NCI-H1694 treated with DMSO at 0.1 percent for 48 hours (cell line): ENCODE measurements around the gene BFSP1.

Experiments used
- DNase-seq: peaks from one replicate; lab custom pipeline; 2025; lab: John Stamatoyannopoulos, UW

Gene BFSP1

DNA sequence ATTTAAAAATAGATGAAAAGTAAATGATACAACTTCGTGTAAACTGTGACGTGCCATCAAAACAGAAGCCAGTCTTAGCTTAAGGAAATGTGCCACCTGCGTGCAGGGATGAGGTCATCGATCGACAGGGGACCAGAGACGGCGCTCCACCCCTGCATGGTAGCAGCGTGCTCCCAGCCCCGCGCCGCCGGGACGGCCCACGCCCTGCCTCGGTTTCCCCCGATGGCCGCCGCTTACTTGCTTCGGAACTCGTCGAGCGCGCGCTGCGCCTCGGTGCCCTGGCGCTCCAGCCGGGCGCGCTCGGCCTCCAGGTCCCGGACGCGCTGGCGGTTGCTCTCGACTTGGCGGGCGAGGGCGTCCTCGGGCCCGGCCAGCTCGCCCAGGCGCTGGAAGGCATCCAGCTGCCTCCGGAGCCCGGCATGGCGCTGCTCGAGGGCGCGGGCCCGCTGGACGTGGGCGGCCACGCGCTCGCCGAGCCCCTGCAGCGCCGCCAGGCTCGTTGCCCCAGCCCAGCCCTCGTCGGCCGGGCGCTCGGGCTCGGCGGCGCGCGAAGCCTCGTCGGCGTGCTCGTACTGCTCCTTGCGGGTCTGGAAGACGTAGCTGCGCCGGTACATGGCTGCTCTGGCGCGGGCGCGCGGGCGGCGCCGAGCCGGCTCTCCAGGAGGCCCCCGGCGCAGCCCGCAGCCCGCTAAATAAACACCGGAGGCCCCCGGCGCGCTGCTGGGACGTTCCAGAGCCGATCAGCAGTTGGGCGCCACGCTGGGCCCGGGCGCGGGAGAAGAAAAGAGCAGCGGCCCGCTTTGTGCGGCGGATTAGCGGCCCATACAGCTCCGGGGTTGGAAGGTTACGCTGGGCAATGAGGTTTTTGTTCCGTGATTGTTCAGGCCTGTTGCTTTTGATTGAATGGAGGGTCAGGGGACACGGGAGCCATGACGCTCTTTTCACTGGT, at the start of gene BFSP1:
Gene BFSP1, minus strand, starts transcription at position 664 of the 949 bp plus-strand sequence. Its CDS starts 50 bp downstream, at position 614.
- DNase-seq = no peak

DNA sequence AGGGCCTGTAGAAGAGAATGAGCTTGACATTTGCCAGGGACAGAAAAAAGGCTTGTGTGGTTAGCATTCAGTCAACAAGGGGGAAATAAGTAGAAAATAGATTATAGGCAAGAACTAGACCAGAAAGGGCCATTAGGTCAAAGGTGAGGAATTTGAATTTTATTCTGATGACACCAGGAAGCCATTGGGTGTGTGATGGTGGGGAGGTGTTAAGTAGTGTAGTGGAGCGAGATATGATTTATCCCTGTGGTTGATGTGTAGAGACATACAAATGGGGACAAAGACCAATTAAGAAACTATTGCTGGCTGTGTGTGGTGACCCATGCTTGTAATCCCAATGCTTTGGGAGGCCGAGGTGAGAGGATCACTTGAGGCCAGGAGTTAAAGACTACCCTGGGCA, 49.7 kb upstream of the BFSP1 start:
- no peak for DNase-seq

DNA sequence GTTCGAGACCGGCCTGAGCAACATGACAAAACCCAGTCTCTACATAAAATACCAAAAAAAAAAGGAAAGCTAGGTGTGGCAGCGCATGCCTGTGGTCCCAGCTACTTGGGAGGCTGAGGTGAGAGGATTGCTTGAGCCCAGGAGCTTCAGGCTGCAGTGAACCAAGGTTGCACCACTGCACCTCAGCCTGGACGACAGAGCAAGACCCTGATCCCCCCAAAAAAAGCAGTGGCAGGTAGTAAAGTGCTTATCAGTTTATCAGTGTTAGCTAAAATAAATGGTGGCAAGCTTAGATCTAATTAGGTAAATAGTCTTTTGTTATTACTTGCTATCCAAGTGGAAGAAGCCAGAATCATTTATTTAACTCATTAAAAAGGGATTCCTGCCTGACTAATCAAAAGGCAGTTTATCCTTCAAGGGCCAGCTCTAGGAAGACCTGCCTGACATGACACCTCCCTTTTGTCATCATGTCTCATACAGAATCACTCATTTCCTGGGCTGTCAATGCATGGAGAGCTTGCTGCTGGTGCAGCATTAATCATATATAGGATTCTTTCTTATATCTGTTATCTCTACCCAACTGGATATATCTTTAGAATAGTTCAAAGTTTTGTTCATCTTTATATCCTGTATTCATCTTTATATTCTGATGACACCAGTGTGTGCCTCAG, 48.3 kb upstream of the BFSP1 start:
- no peak for DNase-seq

DNA sequence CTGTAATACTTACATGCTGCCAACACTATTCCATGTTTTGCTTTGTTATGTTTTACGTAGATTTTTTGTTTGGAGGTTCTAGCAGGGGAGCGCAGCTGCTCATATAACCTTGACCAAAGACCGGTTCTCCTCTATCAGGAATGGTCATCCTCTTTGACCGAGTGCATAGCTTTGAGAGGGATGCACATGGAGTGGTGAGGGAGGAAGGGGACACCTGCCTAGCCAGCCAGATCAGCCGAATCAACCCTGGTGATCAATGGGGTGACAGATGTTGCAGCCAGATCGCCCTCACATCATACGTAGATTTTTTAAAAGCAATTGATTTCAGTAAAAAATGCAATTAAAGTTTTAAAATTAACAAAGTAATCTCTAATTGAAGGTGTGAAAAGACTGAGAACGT, 45.0 kb upstream of the BFSP1 start:
- no peak for DNase-seq

DNA sequence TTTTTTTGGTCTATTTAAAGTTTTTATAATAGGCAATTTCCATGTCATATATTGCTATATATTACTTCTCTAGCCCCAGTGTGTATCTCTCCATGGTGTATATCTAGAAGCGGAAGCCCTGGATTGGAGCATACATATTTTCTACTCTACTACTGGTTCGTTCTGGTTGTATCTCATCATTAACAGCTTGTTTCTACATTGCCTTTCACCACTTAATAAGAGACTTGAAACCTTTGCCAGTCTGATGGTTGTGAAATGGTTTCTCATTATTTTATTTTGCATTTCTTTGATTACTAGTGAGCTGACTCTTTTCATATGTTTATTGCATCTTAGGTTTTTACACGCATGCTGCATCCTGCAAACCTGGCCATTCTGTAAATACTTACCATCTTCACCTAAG, 42.3 kb upstream of the BFSP1 start:
- DNase-seq = no peak

DNA sequence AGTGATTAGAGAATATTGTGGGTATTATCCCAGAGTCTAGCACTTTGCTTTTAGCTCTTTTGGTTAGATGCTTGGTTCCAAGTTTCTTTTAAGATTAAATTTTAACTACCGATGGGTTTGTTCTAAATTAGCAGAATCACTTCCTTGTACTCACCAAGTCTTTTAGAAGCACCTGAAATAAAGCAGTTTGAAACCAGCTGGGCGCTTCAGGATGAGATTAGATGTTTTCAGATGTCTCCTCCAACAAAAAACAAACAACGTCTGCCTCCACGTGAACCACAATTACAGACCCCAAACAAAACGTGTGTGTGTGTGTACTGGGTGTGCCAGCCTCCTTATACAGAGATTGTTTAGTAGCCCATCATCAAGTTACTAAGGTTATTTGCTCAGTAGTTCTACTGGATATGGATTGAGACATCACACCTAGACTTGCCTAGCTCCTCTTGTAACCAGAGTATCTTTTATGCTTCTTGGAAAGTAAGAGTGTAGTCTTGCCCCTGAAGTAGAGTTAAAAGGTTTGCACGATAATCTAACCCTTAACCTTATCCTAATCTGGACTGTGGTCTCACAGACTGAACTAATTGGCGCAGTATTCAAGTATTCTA, 41.0 kb upstream of the BFSP1 start:
- no peak for DNase-seq

DNA sequence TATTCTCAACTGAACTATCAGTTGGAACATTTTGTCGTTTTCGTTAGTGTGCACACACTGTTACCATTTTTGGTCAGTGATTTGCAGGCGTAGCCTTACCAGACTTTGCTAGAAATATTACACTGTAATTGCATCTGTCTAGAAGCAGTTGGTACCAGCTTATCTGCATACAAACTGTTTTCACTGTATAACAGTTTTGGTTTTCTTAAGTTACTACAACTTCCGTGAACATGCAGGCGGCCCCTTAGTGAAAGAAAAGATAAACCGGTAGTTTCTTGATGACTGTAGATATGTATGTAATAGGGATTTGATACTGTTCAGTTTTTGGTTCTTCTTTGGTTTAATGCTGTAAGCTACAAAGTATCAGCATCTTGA, 40.0 kb upstream of the BFSP1 start:
- no peak for DNase-seq

DNA sequence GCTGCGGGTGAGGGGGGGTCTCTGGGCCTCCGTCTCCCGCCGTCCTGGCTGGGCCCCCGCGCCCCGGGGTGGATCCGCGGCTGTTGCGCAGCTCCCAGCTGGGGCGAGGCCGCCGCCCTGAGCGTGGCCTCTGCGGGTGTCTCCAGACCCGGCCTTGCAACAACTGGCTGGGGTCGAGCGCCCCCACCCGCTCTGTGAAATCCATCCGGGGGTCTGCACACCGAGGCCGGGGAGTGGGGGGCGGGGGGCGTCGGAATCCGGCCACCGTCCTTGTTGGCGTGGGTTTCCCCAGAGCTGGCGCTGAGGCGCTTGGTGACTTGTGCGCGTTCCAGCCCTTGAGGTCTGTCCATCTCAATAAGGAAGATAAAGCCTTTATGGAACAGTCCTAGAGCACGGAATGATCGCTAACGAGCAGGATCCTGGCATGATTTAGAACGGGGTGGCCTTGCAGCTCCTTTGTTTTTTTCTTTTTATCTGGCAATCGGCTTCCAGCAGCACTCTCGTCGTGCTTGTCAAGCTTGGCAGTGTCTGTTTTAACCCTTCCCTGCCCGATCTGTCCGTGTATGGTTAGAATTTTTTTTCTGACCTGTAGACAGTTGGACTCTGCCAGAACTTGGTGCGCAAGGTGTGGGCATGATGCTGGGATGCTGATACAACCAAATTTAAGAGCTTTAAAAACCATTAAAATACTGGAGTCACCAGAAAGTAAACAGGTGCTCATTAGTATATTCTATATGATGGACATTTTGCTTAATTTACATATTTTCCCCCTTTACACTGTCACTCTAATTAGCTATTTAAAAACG, 39.4 kb upstream of the BFSP1 start:
- DNase-seq = peak; percentile 7

DNA sequence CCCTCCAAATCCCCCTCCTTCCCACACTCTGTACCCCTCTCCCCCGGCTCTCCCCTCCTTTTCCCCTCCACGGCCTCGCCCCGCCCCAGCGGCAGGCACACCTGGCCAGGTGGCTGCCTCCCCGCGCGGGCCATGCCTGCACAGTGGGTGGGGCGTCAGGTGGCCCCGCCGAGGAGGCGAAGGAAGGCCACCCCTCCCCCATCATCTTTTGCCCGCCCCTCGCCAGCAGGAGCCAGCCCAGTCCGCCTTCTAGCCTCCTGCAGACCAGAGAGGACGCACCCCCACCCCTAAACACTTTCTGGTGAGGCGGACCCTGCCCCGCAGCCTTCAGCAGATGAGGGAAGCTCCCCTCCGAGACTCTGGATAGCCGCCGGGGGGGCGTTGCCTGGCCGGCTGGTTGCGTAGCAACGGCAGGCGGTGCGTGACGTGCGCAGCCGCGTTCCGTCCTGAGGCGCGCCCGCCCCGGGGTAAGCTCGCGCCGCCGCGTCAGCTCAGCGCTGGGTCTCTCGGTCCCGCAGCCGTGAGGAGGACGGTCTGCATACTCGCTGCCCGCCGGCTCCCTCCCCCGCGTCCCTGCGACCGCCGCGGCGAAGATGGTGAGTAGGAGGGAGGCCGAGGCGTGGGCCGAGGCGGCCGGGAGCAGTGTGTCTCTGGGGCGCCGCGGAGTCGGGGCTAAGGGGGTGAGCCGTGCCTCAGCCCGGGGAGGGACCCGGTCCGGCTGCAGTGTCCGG, 38.6 kb upstream of the BFSP1 start, which contains the start of gene DSTN:
Gene DSTN, plus strand, starts transcription at position 460 of the 731 bp plus-strand sequence. Its CDS starts 134 bp downstream, at position 594.
- DNase-seq = peak; percentile 36

DNA sequence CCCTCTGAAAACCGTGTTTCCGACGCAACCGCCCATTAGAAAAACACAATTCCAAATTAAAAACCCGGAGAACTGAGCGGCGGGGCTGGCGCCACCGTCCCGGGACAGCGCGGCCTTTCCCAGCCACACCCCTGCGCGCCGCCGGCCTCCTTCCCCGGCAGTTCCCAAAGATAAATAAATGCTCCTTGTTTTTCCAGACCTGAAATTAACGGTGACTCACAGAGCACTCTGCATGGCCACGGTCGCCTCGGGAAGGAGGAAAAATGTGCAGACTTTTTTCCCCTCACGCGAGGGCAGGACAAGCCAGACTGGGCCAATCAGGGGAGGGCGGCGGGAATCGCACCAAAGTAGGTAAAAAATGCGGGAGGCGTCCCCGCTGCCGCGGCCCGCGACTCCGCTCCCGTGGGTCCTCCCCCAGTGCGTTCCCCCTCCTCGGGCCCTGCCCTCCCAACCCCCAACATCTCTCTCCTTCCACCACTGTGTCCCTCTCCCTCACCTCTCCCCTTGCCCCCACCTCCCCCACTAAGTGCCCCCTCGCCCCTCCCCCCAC, 37.9 kb upstream of the BFSP1 start:
- DNase-seq = no peak

DNA sequence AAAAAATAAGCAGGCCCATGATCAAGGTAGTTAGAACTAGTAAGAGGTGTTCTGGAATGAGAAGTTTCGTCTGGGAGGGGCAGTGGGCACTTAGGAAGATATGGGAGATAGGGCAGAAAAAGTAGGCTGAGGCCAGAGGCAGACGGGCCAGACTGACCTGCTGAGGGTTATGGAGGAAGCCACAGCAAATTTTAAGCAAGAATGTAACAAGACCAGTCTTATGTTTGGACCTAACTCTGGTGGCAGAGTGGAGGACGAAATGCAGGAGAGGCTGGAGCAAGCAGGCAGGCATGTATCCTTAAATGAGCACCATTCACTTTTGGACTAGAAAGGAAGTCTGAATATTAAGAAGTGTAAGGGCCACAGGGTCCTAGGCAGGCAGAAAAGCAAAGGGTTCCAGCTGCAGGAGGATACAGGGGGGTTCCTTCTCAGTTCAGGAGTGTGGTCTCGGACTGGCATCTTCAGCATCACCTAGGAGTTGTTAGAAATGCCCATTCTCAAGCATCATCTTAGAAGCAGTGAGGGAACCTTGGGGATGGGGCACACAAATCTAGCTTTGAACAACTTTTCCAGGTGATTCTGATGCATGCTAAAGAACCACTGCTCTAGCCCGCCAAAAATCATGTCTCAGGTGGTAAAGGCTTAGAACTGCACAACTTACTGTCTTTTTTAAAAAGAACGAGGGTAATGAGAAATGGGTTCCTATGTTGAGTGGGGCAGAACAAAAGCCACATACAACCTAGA, 37.0 kb upstream of the BFSP1 start:
- no peak for DNase-seq

DNA sequence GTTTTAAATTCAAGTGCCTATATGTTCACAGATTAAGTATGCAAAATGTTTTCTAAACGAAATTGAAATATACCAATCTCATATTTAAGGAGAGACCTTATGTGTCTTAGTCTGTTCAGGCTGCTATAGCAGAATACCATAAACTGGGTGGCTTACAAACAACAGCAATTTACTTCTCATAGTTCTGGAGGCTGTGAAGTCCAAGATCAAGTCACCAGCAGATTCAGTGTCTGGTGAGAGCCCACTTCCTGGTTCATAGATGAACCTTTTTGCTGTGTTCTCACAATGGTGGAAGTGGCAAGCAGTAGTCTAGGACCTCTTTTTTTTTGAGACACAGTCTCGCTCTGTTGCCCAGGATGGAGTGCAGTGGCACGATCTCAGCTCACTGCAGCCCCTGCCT, 35.2 kb upstream of the BFSP1 start:
- DNase-seq = no peak

DNA sequence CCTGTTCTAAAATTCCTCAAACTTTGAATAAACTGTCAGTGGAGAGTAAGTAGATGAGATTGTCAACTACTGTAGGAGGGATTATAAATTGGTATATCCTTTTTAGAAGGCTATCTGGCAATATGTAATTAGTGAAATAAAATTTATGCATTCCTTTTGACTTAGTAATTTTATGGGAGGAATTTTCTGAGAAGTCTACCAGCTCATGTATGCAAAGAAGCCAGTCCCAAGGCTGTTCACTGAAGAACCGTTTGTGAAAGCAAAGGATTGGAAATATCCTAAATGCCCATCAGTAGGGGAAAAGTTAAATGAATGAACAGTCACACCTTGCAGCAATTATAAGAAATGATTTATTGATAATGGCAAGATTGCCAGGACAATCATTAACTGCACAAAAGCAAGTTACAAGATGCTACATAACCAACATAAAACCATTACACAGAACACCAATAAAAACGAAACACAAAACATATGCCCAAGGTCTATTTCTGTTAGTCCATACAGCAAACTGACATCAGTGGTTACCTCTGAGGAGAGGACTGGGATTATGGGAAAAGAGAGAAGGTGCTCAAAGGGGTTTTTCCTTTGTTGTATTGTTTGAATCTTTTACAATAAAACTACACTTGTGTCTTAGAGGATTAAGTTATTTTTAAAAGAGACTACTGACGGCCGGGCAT, 34.1 kb upstream of the BFSP1 start:
- DNase-seq = no peak

DNA sequence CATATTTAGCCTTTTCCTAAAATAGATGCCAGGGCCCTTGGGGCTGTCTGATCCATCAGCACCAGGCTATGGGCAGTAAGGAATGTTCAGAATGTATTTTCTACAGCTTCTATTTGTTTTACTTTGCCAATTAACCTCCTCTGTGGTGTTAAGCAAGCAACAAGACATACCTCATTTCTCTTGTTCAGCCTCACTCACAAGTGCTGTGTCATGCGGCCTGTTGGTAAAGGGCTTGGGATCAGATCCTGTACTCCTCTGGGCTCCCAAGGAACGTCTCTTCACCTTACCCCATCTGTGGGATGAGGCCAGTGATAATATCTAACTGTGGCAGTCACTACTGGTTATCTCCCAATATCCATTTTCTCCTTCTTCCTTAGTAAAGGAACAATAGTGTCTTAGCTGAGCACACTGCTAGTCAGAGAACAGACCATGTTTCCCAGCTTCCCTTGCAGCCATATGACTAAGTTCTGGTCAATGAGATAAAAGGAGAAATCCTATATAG, 31.7 kb upstream of the BFSP1 start:
- DNase-seq = no peak

DNA sequence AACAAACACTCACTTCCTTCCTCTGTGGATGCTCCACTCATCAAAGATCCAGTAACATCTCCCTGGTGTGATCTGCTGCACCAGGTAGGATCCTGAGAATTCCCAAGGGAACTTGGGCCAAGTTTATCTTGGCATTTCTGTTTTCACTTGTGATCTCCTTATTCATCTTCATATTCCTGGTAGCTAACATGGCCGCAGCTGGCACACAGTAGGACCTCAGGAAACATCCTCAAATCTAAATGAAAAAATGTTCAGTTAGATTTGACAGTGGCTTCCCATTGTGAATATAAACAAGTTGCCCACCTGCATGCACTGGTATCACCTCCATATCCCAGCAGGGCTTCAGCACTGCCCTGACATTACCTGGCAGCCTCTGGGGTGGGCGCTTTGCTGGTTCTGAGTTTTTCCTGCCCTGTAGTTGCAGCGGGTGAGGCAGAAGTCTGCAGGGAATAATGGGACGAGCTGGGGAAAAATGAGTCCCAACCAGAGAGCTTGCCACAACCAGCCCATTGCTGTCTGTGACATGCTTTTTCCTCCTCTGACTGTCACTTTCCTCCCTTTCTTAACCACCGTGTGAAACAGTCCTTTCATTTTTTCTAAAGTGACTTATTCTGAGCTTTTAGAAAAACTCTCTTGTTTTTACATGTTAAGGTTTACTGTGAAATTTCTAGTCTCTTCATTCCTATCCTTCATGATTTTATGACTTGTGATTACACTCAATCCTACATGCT, 29.3 kb upstream of the BFSP1 start:
- DNase-seq = no peak

DNA sequence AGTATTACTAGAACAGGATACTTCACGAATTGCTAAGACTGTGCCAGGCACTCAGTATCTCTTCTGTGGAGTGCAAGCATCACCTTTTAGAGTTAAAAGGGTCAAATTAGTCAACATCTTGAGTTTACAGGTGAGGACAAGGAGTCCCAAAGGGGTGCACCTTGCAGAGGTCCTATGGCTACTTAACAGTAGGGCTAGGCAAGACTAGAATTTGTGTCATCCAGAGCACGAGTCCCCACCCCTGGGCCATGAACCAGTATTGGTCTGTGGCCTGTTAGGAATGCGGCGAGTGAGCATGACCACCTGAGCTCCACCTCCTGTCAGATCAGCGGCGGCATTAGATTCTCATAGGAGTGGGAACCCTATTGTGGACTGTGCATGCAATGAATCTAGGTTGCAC, 28.2 kb upstream of the BFSP1 start:
- DNase-seq = no peak

DNA sequence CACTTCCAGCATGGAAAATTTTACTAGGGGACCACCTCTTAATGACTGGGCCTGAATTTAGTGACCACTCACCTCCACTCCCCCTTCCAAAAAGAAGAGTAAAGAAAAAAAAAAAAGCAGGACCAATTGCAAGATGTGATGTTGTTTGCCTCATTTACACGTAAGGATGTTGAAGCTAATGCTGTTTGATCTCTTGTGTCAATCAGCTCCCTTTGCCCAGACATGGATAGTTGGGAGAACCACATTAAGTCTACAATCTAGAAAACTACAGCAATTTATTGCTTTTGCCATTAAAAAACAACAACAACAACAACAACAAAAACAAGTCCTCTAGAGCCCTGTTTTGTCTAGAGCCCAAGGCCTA, 27.7 kb upstream of the BFSP1 start:
- no peak for DNase-seq

DNA sequence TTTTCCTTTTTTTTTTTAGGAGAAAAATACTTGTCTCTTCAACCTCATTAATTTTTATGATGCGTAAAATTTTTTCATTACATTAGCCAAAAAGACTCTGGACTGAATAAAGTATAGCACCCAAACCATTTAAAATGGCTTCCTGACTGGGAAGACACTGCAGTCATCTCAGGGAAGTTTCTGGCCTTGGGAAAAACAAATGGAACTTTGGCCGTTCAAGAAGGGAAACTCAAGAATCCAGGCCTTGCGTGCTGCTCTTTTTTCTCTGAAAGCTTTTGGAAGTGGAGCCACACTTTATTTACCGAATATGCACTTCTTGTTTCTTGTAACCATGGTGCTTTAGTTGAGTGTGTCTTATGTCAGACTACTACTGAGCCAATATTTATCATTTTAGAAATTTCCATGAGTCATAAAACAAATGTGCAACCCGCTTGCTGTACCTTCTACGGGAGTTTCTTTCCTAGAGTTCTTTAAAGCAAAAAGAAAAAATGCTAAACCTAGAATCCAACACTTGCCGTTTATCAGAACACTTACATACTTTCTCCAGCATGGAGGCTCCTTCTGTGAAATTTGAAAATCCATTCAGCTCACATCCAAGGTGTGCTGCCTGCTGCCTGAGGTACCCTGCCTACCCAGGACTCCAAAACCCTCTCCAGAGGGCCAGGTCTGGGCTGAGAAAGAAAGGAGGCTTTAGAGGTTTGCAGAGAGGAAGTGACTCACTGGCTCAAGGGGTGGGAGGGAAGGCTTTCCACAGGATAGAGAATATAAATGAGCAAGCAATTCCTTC, 27.2 kb upstream of the BFSP1 start:
- no peak for DNase-seq
